SU-DHL-6 (cell line): Measurements from ENCODE around the gene VCX3B.
"Not testable (repeated sequence)": the region's sequence is repeated elsewhere in the genome, so short reads cannot be mapped to it uniquely, and the experiment has no call there.

ENCODE experiments used
- H2AFZ ChIP-seq: fragments of 200-600 bp; sonication (generic); 2 replicates; pipeline ENCODE4 v1.6.1; 2014; ENCODE audit warnings: low read depth, mild to moderate bottlenecking, moderate library complexity, mixed read lengths, antibody characterized with exemption, low read length; ENCODE audit not compliant: severe bottlenecking
- H3F3A ChIP-seq: fragments of 200-600 bp; shearing (Covaris generic); 2 replicates; pipeline ENCODE4 v1.6.0; 2016; ENCODE audit warnings: antibody characterized with exemption, mild to moderate bottlenecking; ENCODE audit not compliant: insufficient read depth
- H3K27ac ChIP-seq: fragments of 200-600 bp; sonication (generic); 2 replicates; pipeline ENCODE4 v1.5.1; 2016; ENCODE audit warnings: low read depth, mild to moderate bottlenecking, low read length, moderate library complexity, mixed read lengths
- H3K27me3 ChIP-seq: fragments of 200-600 bp; sonication (generic), shearing (Covaris generic); 2 replicates; pipeline ENCODE4 v1.6.0; 2014; ENCODE audit warnings: mild to moderate bottlenecking, low read length
- H3K36me3 ChIP-seq: fragments of 200-600 bp; sonication (generic); 2 replicates; pipeline ENCODE4 v1.6.1; 2014; ENCODE audit warnings: mild to moderate bottlenecking, low read length, mixed read lengths
- H3K4me2 ChIP-seq: fragments of 300-600, 200-600 bp; shearing (Covaris generic), sonication (generic); 2 replicates; pipeline ENCODE4 v1.6.0; 2014; ENCODE audit warnings: low read length, low read depth, mild to moderate bottlenecking; ENCODE audit not compliant: poor library complexity, severe bottlenecking
- H3K4me3 ChIP-seq: fragments of 200-600 bp; sonication (generic); 2 replicates; pipeline ENCODE4 v1.5.1; 2014; ENCODE audit warnings: antibody characterized with exemption, low read length, mild to moderate bottlenecking, mixed read lengths; ENCODE audit not compliant: insufficient read depth, poor library complexity, severe bottlenecking
- H3K79me2 ChIP-seq: fragments of 200-600 bp; sonication (generic); 2 replicates; pipeline ENCODE4 v1.6.1; 2014; ENCODE audit warnings: mild to moderate bottlenecking, low read length, moderate library complexity; ENCODE audit not compliant: insufficient read depth
- H3K9ac ChIP-seq: fragments of 200-600 bp; sonication (generic); 2 replicates; pipeline ENCODE4 v1.7.0; 2014; ENCODE audit warnings: mild to moderate bottlenecking, low read length
- H3K9me2 ChIP-seq: fragments of 200-600 bp; sonication (generic); replicated peaks from 2 replicates; pipeline ENCODE4 v1.6.1; 2014; ENCODE audit warnings: low read length; ENCODE audit not compliant: insufficient read depth
- H3K9me3 ChIP-seq: fragments of 200-600 bp; sonication (generic); 2 replicates; pipeline ENCODE4 v1.6.1; 2014; ENCODE audit warnings: low read length, mixed read lengths; ENCODE audit not compliant: insufficient read depth
- H4K20me1 ChIP-seq: fragments of 200-600 bp; sonication (generic); 2 replicates; pipeline ENCODE4 v1.6.1; 2014; ENCODE audit warnings: low read depth, mild to moderate bottlenecking, antibody characterized with exemption, low read length, moderate library complexity, mixed read lengths
- EZH2phosphoT487 ChIP-seq: fragments of 200-600 bp; sonication (generic), shearing (Covaris generic); conservative IDR thresholded peaks from 2 replicates; pipeline ENCODE4 v1.6.1; 2018; ENCODE audit warnings: mild to moderate bottlenecking, antibody characterized with exemption, low read length, moderate library complexity, mixed read lengths
- TF ChIP-seq, protein P1 (sequence below): fragments of 200-600 bp; sonication (generic); IDR thresholded peaks from one replicate; pipeline ENCODE4 v1.5.1; 2017; ENCODE audit warnings: antibody characterized with exemption, mild to moderate bottlenecking, low read length, moderate library complexity; ENCODE audit not compliant: insufficient read depth, poor library complexity, severe bottlenecking

VCX3B gene

DNA sequence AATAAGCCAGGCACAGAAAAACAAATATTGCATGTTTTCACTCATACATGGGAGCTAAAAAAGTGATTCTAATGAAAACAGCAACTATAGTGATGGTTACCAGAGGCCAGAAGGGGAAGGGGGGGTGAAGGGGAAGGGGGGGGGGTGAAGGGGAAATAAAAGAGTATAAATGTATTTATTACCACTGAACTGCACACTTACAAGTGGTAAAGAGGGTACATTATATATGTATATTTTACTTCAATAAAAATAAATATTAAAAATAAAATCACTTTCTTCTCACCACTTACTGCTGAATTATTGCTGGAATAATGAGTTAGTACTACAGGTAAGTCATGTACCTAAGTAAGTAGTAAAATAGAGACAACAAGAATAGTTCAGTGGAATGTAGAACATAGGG, 2.1 kb upstream of the VCX3B start:
- Histone ChIP-seq H3K9ac (no peak overlapping the region), H2AFZ (no peak overlapping the region), H3K4me2 (no peak overlapping the region), H3K27me3 (no peaks in the 10 kb centered on the region), H3K9me3 (no peaks in the 10 kb centered on the region), H3K27ac (no peak overlapping the region), H3K79me2 (no peaks in the 10 kb centered on the region), H3K36me3 (no peaks in the 10 kb centered on the region), H4K20me1 (no peaks in the 10 kb centered on the region), H3K4me3 (no peak overlapping the region), H3K9me2 (no peaks in the 10 kb centered on the region), H3F3A (no peaks in the 10 kb centered on the region)
- TF ChIP-seq EZH2phosphoT487, result no peak
- TF ChIP-seq, protein P1, sequence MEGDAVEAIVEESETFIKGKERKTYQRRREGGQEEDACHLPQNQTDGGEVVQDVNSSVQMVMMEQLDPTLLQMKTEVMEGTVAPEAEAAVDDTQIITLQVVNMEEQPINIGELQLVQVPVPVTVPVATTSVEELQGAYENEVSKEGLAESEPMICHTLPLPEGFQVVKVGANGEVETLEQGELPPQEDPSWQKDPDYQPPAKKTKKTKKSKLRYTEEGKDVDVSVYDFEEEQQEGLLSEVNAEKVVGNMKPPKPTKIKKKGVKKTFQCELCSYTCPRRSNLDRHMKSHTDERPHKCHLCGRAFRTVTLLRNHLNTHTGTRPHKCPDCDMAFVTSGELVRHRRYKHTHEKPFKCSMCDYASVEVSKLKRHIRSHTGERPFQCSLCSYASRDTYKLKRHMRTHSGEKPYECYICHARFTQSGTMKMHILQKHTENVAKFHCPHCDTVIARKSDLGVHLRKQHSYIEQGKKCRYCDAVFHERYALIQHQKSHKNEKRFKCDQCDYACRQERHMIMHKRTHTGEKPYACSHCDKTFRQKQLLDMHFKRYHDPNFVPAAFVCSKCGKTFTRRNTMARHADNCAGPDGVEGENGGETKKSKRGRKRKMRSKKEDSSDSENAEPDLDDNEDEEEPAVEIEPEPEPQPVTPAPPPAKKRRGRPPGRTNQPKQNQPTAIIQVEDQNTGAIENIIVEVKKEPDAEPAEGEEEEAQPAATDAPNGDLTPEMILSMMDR, result no peak

DNA sequence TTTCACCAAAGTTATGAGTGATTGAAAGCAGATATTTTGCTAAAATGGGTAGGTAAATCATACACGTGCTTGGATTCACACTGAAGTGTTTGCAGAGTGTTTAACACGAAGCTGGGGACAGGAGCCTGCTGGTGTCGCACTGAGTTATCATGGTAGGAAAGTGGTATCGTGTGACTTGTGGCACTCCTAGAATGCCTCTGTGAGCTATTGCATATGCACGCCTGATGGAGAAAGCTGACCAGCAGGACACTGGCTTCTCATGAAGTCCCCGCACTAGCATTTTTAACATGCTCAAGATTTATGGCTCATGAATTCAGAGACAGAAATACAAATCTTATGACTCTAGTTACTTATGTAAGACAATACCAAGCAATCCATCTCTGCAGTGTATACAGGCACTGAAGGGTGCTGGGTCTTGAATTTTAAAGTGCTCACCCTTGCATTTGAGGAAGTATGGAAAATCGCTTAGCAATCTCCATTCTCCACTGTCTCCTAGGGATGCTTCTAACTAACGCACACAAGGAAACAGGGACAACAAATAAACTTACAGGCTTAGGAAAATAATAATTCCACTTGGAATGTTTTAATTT, 19.8 kb downstream of the VCX3B start:
- Histone ChIP-seq H3K36me3 (no peaks in the 10 kb centered on the region), H3K4me2 (no peak overlapping the region), H2AFZ (no peak overlapping the region), H3K9me3 (no peaks in the 10 kb centered on the region), H3K79me2 (no peaks in the 10 kb centered on the region), H3K27ac (no peak overlapping the region), H3K9ac (no peak overlapping the region), H3K4me3 (no peak overlapping the region), H3K27me3 (no peaks in the 10 kb centered on the region), H3F3A (no peaks in the 10 kb centered on the region), H4K20me1 (no peaks in the 10 kb centered on the region), H3K9me2 (no peaks in the 10 kb centered on the region)
- no peak for TF ChIP-seq EZH2phosphoT487
- TF ChIP-seq, protein P1, result no peak

DNA sequence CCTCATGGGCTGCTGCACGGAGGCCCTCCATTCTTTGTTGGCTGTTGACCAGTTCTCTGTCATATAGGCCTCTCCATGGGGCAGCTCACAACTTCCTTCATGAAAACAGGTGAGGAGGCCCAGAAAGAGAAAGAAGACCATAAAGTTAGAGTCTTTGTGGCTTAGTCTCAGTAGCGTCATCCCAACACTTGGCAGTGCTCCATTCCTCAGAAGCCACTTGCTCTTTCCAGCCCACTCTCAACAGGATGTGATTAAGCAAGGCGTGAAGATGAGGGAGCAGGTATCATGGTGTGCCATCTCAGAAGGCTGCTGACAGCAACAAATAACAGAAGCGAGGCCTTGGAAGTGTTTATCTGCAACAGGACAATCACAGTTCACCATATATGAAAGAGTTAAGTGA, 30.4 kb downstream of the VCX3B start:
- H3K27me3 ChIP-seq, H3F3A ChIP-seq, H3K27ac ChIP-seq, H3K9me2 ChIP-seq, H2AFZ ChIP-seq, H3K4me3 ChIP-seq, H3K36me3 ChIP-seq, H3K4me2 ChIP-seq, H3K79me2 ChIP-seq, H4K20me1 ChIP-seq, H3K9ac ChIP-seq, H3K9me3 ChIP-seq: not testable (repeated sequence)

DNA sequence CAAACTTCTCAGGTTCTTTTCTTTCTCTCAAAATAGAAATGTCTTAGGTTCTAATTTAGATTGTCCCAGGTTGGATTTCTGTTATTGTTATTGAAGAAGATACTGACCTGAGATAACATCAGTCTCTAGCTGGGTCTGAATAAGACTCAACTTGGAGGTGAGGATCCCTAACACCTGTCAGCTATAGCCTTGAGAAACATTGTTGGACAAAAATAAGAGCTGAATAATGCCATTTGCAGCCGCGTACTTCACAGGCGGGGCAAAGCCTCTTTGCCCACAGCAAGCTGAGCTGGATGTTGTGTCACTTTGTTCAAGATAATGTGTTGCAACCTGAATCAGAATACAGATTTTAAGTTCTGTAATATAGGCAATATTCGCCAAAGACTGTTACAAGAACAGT, 35.6 kb downstream of the VCX3B start:
- Histone ChIP-seq H3K9me2 (no peaks in the 10 kb centered on the region), H3F3A (no peaks in the 10 kb centered on the region), H3K27me3 (no peaks in the 10 kb centered on the region), H3K9ac (no peak overlapping the region), H3K9me3 (no peaks in the 10 kb centered on the region), H2AFZ (no peak overlapping the region), H4K20me1 (no peaks in the 10 kb centered on the region), H3K27ac (no peak overlapping the region), H3K79me2 (no peaks in the 10 kb centered on the region), H3K4me2 (no peak overlapping the region), H3K4me3 (no peak overlapping the region), H3K36me3 (no peaks in the 10 kb centered on the region)
- TF ChIP-seq, protein P1, result no peak
- no peak for TF ChIP-seq EZH2phosphoT487

DNA sequence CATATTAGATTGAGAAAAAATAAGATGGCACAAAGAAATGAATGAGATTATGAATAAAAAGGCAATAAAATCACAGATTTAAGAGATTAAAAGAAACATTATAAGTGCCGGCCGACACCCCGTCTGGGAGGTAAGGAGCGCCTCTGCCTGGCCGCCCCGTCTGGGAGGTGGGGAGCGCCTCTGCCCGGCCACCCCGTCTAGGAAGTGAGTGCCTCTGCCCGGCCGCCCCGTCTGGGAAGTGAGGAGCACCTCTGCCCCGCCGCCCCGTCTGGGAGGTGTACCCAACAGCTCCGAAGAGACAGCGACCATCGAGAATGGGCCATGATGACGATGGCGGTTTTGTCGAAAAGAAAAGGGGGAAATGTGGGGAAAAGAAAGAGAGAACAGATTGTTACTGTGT, 37.5 kb downstream of the VCX3B start:
- not testable (repeated sequence) for H3K9me2 ChIP-seq, H3K4me3 ChIP-seq, H3K27ac ChIP-seq, H3K9ac ChIP-seq, H2AFZ ChIP-seq, H3K27me3 ChIP-seq, H3K4me2 ChIP-seq, H3F3A ChIP-seq, H3K9me3 ChIP-seq, H4K20me1 ChIP-seq, H3K36me3 ChIP-seq, H3K79me2 ChIP-seq
